GM18511 (cell line): ENCODE measurements around the gene HLA-F.

ENCODE experiments used
- ATAC-seq: cut with Tn5 transposase; IDR thresholded peaks from one replicate; pipeline ENCODE4 v1.9.1; 2021; ENCODE audit warnings: mild to moderate bottlenecking, moderate library complexity; ENCODE audit not compliant: unreplicated experiment

The HLA-F gene

GRCh38 chr6:29742127-29742526 lies 18.9 kb downstream of the HLA-F start:
- ATAC-seq, result no peak

- no peak for ATAC-seq
Measured at GRCh38 chr6:29743025-29743424, 19.8 kb downstream of the HLA-F start.

- no peak for ATAC-seq
Measured at GRCh38 chr6:29743568-29743967, 20.3 kb downstream of the HLA-F start.

GRCh38 chr6:29744131-29744530 lies 20.9 kb downstream of the HLA-F start:
- ATAC-seq, result no peak

DNA sequence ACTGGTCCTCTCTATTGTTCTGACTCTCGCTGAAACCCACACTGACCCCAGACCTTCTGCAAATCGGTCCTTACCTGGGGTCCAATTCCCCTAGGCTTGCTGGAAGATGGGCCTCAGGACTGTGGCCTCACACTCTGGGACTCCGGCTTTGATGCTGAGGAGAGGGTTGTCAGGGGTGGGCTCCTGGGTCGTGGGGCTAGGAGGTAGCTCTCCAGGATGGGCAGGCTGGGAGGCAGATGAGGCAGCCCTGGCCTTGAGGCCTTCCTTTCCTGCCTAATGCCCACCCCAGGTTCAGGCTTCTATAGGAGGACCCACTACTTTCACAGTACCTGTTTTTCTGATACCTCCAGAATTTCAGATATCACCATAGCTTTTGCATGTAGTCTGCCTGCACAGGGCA lies 21.4 kb downstream of the HLA-F start:
- ATAC-seq, result no peak

DNA sequence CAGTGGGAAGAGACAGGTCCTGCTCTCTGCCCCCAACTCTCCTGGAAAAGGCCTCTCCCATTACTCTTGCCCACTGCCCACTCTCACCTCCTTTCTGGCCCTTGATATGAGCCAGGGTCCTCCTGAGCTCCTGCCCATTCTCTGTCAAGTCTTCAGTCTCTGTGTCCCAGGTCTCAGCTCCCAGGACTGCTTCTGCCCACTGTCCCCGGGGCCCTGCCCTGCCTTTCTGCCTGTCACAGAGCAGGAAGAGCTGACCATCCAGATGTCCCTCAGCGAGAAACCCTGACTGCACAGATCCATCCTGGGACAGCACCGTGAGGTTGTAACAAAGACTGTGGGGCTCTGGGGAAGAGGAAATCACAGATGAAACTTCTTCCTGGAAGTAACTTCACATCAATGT lies 22.2 kb downstream of the HLA-F start:
- ATAC-seq, result no peak

GRCh38 chr6:29745855-29746449 lies 22.7 kb downstream of the HLA-F start:
- ATAC-seq, result no peak

- no peak for ATAC-seq
Measured at GRCh38 chr6:29746846-29747687, 23.8 kb downstream of the HLA-F start.

DNA sequence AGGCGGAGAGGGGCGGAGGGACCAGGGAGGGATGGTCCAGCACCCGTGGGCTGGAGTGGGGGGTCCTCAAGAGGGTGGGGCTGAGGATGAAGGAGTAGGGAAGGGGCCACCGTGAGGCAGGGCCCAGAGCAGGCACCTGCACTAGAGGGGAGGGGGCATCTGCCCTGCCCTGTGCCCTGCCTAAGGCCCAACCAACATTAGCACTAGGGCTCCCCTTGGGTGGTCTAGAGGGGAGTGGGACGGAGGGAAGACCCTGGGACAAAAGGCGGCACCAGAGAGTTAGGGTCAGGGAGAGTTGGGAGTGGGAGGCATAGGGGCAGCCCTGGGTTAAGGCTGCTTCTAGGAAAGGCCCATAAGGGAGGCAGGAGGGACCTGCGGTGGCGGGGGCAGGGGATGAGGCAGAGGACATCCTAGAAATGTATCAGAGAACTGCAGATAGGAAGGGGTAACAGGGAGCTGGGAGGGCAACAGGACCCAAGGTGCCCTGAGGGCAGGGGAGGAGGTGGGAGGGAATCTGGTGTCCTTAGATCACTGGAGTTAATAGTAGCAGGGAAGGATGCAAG lies 24.5 kb downstream of the HLA-F start:
- no peak for ATAC-seq

DNA sequence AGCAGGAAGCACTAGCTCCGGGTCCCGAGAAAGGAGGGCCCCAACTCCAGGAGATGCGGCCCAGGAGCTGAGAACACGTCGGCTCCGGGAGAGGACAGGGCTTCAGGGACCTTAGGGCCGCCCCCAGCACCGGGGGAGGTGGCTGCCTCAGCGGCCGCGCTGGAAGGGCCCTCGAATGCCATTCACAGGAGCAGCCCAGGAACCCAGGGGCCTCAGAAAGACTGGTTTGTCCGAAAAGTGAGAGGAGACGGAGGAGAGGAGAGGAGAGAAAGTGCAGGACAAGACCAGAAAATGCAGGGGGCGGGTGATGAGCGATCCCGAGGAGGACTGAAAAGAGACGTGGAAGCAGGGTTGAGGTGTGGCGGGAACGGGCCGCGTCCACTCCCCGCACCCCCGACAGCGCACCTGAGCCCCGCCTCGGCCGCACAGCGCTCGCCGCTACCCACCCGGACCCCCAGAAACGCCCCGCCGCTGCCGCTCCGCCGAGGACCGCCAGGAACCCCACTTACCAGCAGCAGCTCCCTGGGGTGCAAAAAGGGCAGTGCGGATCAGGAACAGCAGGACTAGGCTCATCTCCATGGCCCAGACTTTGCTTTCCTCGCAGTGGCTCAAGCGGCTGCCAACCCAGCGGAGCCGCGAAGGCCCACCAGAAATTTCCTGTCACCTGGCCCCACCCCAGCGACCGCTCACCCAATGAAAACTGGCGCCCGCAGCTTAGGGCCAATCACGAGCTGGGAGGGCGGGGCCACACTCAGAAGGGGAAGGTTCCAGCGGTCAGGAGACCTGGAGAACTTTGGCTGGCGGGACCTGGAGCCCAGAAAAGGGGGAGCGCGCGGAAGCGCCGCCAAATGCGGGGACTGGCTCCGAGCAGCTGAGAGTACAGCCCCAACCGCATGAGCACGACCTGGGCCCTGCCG lies 25.4 kb downstream of the HLA-F start:
- ATAC-seq, result peak; percentile 77

- peak; percentile 10 for ATAC-seq
Measured at GRCh38 chr6:29749308-29749662, 26.1 kb downstream of the HLA-F start.

DNA sequence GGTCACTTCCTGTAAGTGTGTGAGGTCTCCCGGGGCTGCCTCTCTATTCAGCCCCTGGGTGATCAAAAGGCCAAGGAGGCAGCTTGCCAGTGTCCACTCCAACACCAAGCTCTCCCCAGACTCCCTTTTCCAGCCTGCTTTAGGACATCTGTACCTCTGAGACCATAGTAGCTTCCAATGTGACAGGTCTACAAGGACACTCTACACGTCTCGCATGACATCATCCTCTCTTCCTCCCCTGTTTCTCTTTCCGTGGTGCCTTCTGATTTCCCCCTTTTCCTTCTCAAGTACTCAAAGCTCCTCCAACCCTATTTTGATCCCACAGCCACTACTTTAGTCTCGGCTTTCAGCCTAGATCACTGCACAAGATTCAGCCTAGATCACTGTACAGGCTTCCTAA lies 26.4 kb downstream of the HLA-F start:
- ATAC-seq, result no peak

DNA sequence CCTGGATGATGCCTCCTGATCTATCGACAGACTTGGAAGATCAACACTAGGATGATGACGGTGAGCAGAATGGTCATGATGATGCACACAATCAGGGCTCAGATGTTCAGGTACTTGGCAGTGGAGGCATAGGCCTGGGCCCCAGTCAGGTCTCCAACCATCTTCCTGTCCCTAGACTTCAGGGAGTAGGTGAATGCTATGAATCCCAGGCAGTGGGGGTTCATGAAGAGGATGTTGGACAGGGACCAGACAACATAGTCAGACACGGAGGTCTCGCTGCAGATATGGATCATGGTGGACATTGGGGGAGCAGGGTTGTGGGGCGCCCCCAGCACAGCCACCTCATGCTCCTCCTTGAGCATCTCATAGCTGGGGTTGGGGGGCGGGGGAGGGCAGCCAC lies 27.5 kb downstream of the HLA-F start:
- no peak for ATAC-seq

DNA sequence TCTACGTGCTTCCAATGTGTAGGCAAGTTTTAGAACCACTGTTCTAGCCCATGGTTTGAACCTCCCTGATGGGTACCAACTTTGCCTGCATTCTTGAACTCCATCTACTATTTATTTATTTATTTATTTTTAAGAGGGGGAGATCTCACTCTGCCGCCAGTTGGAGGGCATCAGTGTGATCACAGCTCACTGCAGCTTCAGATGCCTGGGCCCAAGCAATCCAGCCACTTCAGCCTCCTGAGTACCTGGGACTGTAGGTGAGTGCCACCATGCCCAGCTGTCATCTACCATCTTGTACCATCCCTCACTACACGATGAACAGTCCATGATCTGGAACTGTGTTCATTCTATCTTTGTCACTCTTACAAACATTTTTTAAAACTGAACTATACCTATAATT lies 28.2 kb downstream of the HLA-F start:
- no peak for ATAC-seq

- ATAC-seq, result peak; percentile 71
Measured at GRCh38 chr6:29752451-29753308, 29.4 kb downstream of the HLA-F start.

DNA sequence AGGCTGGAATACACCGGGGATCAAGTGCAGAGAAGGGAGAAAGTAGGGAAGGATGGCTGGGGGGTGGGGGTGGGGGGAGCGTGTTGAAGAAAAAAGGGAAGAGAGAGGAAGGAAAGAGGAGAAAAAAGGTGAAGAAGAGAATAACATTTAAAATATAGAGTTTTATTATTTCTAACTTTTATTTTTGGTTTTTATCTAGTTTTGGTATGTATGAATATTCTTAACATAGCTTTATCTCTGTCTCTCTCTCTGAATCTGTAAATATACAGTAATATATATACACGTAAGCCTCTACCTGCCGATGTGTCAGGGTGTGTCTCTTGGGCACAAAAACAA lies 30.0 kb downstream of the HLA-F start:
- ATAC-seq, result no peak

GRCh38 chr6:29755295-29755871 lies 32.1 kb downstream of the HLA-F start:
- no peak for ATAC-seq

DNA sequence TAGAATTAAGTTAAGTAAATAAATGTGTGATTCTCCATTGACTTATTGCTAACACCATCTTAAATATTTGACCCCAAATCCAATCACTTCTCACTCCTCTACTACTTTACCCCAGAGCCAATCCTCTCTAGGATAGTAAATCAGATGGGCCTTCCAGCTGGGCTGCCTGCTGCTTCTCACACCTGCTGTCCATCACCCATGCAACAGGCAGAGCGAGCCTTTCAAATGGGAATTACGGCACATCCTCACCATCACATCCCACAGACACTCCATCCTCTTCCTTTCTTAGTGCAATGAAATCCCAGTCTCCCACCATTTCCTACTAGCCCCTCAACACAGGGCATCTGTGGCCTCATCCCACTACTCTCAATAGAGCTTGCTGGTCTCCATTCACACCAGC lies 34.0 kb downstream of the HLA-F start:
- no peak for ATAC-seq

DNA sequence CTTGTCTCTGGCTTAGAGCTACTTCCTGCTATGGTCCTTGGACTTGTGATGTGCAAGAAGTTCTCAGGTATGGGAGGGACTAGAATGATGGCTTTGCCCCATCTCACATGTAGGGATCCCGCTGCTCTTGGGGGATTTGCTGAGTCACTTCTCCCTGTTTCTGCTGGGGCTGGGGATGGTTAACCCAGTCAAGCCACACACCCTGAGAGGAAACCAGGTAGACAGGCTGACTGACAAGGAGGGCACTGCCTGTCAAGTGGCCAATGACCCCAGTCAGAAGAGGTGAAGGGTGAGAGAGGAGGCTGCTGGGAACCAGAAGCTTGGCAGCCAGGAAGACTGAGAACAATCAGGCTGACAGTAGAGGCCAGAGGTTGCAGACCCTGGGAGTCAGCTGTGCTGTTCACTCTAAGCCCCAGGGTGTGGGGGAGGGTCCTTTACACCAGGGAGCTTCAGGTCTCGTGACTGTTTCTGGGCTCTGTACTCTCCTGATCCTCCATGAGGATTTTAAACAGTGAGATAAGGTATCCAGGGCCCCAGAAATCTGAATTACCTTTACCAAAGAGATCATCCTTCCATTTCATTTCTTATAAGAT lies 34.6 kb downstream of the HLA-F start:
- ATAC-seq, result no peak

- ATAC-seq, result no peak
Measured at GRCh38 chr6:29758761-29759160, 35.5 kb downstream of the HLA-F start.
